Panc1 (cell line): ENCODE measurements around the gene AAK1. TPM values are rescaled to one million over a fixed set of nuclear protein-coding genes. Genes with fewer than 3 reads are reported as not detected.

Experiments
- ATAC-seq: fragments of 200-7000 bp; cut with Tn5 transposase; 2 replicates; pipeline ENCODE4 v1.9.1; 2020; ENCODE audit warnings: mild to moderate bottlenecking, moderate library complexity
- BruUV-seq: library from RNA; stranded (reverse); fragments of 400-500 nt; replicated peaks from 2 replicates; lab custom pipeline; 2021; lab: Mats Ljungman, UMichigan
- CTCF ChIA-PET: fragments of 300-600 bp; sonication (Branson Sonifier 250); formaldehyde crosslinking; loops from one replicate; lab custom pipeline; 2022; ENCODE audit warnings: antibody characterized with exemption; lab: Charles Lee
- POLR2A ChIA-PET: fragments of 300-600 bp; sonication (Branson Sonifier 250); formaldehyde crosslinking; loops from one replicate; lab custom pipeline; 2022; ENCODE audit warnings: antibody characterized with exemption; lab: Charles Lee
- DNase-seq: peaks from one replicate; pipeline ENCODE4 v3.0.0-alpha.2; 2010; ENCODE audit warnings: low read depth, low spot score
- H3K27ac ChIP-seq: 2 replicates; pipeline ENCODE4 v1.5.1; 2011; ENCODE audit warnings: mild to moderate bottlenecking, low read length, inconsistent platforms
- H3K27me3 ChIP-seq: fragments of 200-500 bp; sonication (Bioruptor generic); 2 replicates; pipeline ENCODE4 v1.6.0; 2014; ENCODE audit warnings: low read length, inconsistent platforms; ENCODE audit not compliant: control insufficient read depth, insufficient read depth
- H3K36me3 ChIP-seq: fragments of 200-500 bp; sonication (Bioruptor generic); 2 replicates; pipeline ENCODE4 v1.5.1; 2014; ENCODE audit warnings: inconsistent platforms, mild to moderate bottlenecking, low read length, moderate library complexity; ENCODE audit not compliant: control insufficient read depth, insufficient read depth
- H3K4me1 ChIP-seq: 2 replicates; pipeline ENCODE4 v1.5.1; 2011; ENCODE audit warnings: inconsistent platforms, mild to moderate bottlenecking, low read length, moderate library complexity; ENCODE audit not compliant: control insufficient read depth, insufficient read depth
- H3K4me3 ChIP-seq, 2 experiments: 2 replicates each; pipeline ENCODE4 v1.5.1; 2011 to 2012; ENCODE audit warnings: low read depth in 2 of 2, low read length in 2 of 2, mild to moderate bottlenecking in 2 of 2, inconsistent platforms in 1 of 2, moderate library complexity in 1 of 2
- H3K9me3 ChIP-seq: fragments of 200-500 bp; sonication (Bioruptor generic); 2 replicates; pipeline ENCODE4 v1.5.1; 2014; ENCODE audit warnings: low read depth, mild to moderate bottlenecking, inconsistent platforms, low read length, moderate library complexity; ENCODE audit not compliant: control insufficient read depth, insufficient read depth
- CTCF ChIP-seq: fragments of 450-650 bp; IDR thresholded peaks from 2 replicates; pipeline ENCODE4 v1.5.1; 2017; ENCODE audit warnings: mild to moderate bottlenecking
- POLR2AphosphoS5 ChIP-seq: IDR thresholded peaks from 2 replicates; pipeline ENCODE4 v1.6.1; 2012; ENCODE audit warnings: mild to moderate bottlenecking, low read depth, low read length, moderate library complexity
- REST ChIP-seq, 2 experiments: IDR thresholded peaks; 2 replicates each; pipeline ENCODE4 v1.6.1; 2011 to 2012; ENCODE audit warnings: low read depth in 2 of 2, control low read depth in 1 of 2, low read length in 1 of 2, mild to moderate bottlenecking in 1 of 2, moderate library complexity in 1 of 2; ENCODE audit not compliant: insufficient read depth in 1 of 2
- SIN3A ChIP-seq: IDR thresholded peaks from 2 replicates; pipeline ENCODE4 v1.6.1; 2012; ENCODE audit warnings: low read depth, mild to moderate bottlenecking, low read length, moderate library complexity, borderline replicate concordance; ENCODE audit not compliant: insufficient read depth
- TCF7L2 ChIP-seq: IDR thresholded peaks from 2 replicates; pipeline ENCODE4 v1.6.1; 2011; ENCODE audit warnings: mild to moderate bottlenecking, low read depth, low read length, inconsistent platforms
- in situ Hi-C: cut with HindIII; loops from 2 replicates; pipeline ENCODE4 v1.10.0; 2016; ENCODE audit warnings: low sequenced_read_pairs, low pct_unique_long_range_greater_than_20kb
- intact Hi-C: fragments of 100-400 bp; cut with micrococcal nuclease; formaldehyde crosslinking; loops from one replicate; pipeline ENCODE4 v1.10.0; 2022; ENCODE audit not compliant: unreplicated experiment
- total RNA-seq: library from RNA; stranded (reverse); gene quantifications from one replicate; pipeline ENCODE4 v1.2.1, GENCODE V29; 2021; ENCODE audit not compliant: unreplicated experiment

The AAK1 gene
- total RNA-seq, 1 experiment from 2014 or later, result 123 TPM

GRCh38 chr2:69638630-69639029 lies 4.9 kb downstream of the AAK1 start:
- H3K36me3 ChIP-seq, result 0 out of 2 replicates have a peak, but pooled peaks cover 5% of the 10 kb centered on the region
- intact Hi-C loops, result loop anchor here (10.0 kb wide), 1 partner anchor 74 kb away; no protein-coding TSS in a partner anchor
- ATAC-seq, result no peak
- DNase-seq, result no peak
- in situ Hi-C loops, result no loop called here
- H3K27me3 ChIP-seq, result no peaks in the 10 kb centered on the region
- H3K9me3 ChIP-seq, result no peaks in the 10 kb centered on the region
- ChIA-PET CTCF (no interaction called here), POLR2A (no interaction called here)
- H3K4me1 ChIP-seq, result peaks cover 34% of the 10 kb centered on the region
- H3K27ac ChIP-seq, result no peak overlapping the region
- no TSS peak for BruUV-seq
- TF ChIP-seq CTCF, result no peak
- no peak for TF ChIP-seq POLR2AphosphoS5
- TF ChIP-seq SIN3A, result no peak
- no peak for TF ChIP-seq TCF7L2
- TF ChIP-seq REST (IDR thresholded peaks at IDR 0.05; ENCODE audit: insufficient read depth in 1 of 2, low read depth in 2 of 2, low read length in 1 of 2), result no peak
- no peak overlapping the region for H3K4me3 ChIP-seq

DNA sequence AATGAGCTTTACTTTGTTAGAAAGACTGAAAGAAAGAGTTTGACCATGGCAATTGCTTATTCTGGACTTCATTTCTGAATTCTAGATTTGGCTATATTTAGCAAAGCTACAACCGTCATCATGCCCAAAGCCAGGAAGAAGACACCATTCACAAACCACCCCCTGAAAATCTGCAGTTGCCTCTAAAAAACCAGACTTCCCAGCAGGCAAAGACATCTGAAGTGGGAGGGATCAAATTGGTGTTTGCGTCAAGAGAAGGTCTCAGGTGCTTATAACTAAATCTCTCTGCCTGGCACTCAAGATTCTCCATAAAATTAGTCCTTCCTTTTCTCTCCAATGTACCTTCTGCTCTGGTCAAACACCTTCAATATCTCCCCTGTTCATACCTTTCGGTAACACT lies 5.6 kb downstream of the AAK1 start:
- ChIA-PET POLR2A (no interaction called here), CTCF (no interaction called here)
- in situ Hi-C loops (no loop called here), intact Hi-C loops (loop anchor here (10.0 kb wide), 1 partner anchor 73 kb away; no protein-coding TSS in a partner anchor)
- no peak for ATAC-seq
- Histone ChIP-seq H3K27me3 (no peaks in the 10 kb centered on the region), H3K9me3 (no peaks in the 10 kb centered on the region), H3K4me1 (peaks cover 34% of the 10 kb centered on the region), H3K27ac (no peak overlapping the region), H3K4me3 (no peak overlapping the region), H3K36me3 (0 out of 2 replicates have a peak, but pooled peaks cover 5% of the 10 kb centered on the region)
- no TSS peak for BruUV-seq
- DNase-seq, result no peak
- TF ChIP-seq SIN3A (no peak), CTCF (no peak), TCF7L2 (no peak), REST (IDR thresholded peaks at IDR 0.05; ENCODE audit: insufficient read depth in 1 of 2, low read depth in 2 of 2, low read length in 1 of 2) (no peak), POLR2AphosphoS5 (no peak)
